Heart left ventricle (tissue), 16 donors: ENCODE measurements around the gene DHX16. TPM values are rescaled to one million over a fixed set of nuclear protein-coding genes. Genes with fewer than 3 reads are reported as not detected.
A peak's percentile ranks its signal among the peaks of the same experiment; 100 is the strongest.
"Not testable (repeated sequence)": the region's sequence is repeated elsewhere in the genome, so short reads cannot be mapped to it uniquely, and the experiment has no call there.

Experiments
- ATAC-seq, 4 donors: fragments of 200-7000 bp; cut with Tn5 transposase; one replicate each; pipeline ENCODE4 v1.9.1; 2020 to 2022; ENCODE audit warnings: moderate library complexity in 4 of 4, mild to moderate bottlenecking in 3 of 4, moderate number of reproducible peaks in 1 of 4
- DNase-seq, 5 donors: peaks; one replicate each; pipeline ENCODE4 v3.0.0-alpha.2; 2020
- H3K27ac ChIP-seq, 12 donors: fragments of 200-600 bp; sonication (generic) in 4 of 12; one replicate each; pipeline versions ENCODE4 v1.5.0 to v1.8.0; 2016 to 2022; ENCODE audit warnings: mild to moderate bottlenecking in 2 of 12
- H3K27me3 ChIP-seq, 9 donors: fragments of 200-600 bp; sonication (generic) in 2 of 9; one replicate each; pipeline versions ENCODE4 v1.5.1 to v1.8.0; 2016 to 2022; ENCODE audit warnings: mild to moderate bottlenecking in 3 of 9
- H3K36me3 ChIP-seq, 9 donors: fragments of 200-600 bp; sonication (generic) in 2 of 9; one replicate each; pipeline versions ENCODE4 v1.5.0 to v1.8.0; 2018 to 2022; ENCODE audit warnings: mild to moderate bottlenecking in 2 of 9
- H3K4me1 ChIP-seq, 12 donors: fragments of 200-600 bp; sonication (generic) in 4 of 12; one replicate each; pipeline versions ENCODE4 v1.5.0 to v1.8.0; 2016 to 2022; ENCODE audit warnings: mild to moderate bottlenecking in 3 of 12
- H3K4me3 ChIP-seq, 12 donors: fragments of 200-600 bp; sonication (generic) in 4 of 12; one replicate each; pipeline versions ENCODE4 v1.5.0 to v1.8.0; 2017 to 2022; ENCODE audit warnings: mild to moderate bottlenecking in 9 of 12, moderate library complexity in 4 of 12
- H3K9me3 ChIP-seq, 12 donors: fragments of 200-600 bp; sonication (generic) in 4 of 12; one replicate each; pipeline versions ENCODE4 v1.5.0 to v1.8.0; 2016 to 2022; ENCODE audit warnings: mild to moderate bottlenecking in 1 of 12
- CTCF ChIP-seq, 12 donors: fragments of 200-600 bp; sonication (generic) in 4 of 12; IDR thresholded peaks; one replicate each; pipeline versions ENCODE4 v1.5.0 to v1.8.0; 2018 to 2022; ENCODE audit warnings: antibody characterized with exemption in 12 of 12, mild to moderate bottlenecking in 5 of 12
- POLR2A ChIP-seq, 2 donors: fragments of 450-650 bp; IDR thresholded peaks; one replicate each; pipeline ENCODE4 v1.6.1; 2017; ENCODE audit warnings: antibody characterized with exemption in 2 of 2, mild to moderate bottlenecking in 2 of 2, moderate library complexity in 2 of 2
- WGBS, 4 donors: extraction: QIAGEN DNeasy Blood & Tissue Kit in 2 of 4; methylation state at CpG; one replicate each; pipeline versions ENCODE4 v1.1.5 to v1.1.7; 2013 to 2018; 5-methylcytosine and 5-hydroxymethylcytosine counted together
- intact Hi-C, 10 donors: fragments of 100-400 bp; cut with DNase I; formaldehyde crosslinking; loops; one replicate each; pipeline versions ENCODE4 v1.11.1 to v1.14.2; 2022
- polyA plus RNA-seq, 2 donors: library from polyadenylated mRNA; stranded (reverse); fragments of 200-250 nt; gene quantifications; one replicate each; pipeline ENCODE4 v1.2.3, GENCODE V29; 2013
- total RNA-seq, 9 donors: library from RNA; depleted of rRNA in 2 of 9; stranded (reverse); fragments of >200 nt in 2 of 9; fragmentation: NEBNext Ultra II Directional in 3 of 9; extraction: Animal tissue kit (Norgen Biotek cat#: 25700) in 3 of 9; gene quantifications; one replicate each; pipeline versions ENCODE4 v1.1.0 to v1.2.4, GENCODE V29; 2016 to 2023
- donor health status: ischemic (EF 13 %, LVEDD 7.1; RV severe dilation, severe dysfunction).
- donor health status: healthy with polysubstance abuse.
- donor health status: DM: no; HTN: yes; CAD: no.
- donor health status: DM: no; HTN: no; CAD: no.
- donor health status: ischemic (EF 25% LVEDD 6.9; RV normal size, moderate dysfunction).
- donor health status: ischemic (EF 25% LVEDD 5.7; RV mildly dilated, moderate dysfunction).
- donor health status: healthy.
- donor health status: DM: yes; HTN: yes; CAD: no.
- donor health status: ischemic (EF 35%, LVEDD 5.7; RV mildly dilated, moderate dysfunction).
- donor health status: nonischemic (EF 11% LVEDD 7.7; RV severe dilation, severe dysfunction).
- donor health status: DM: yes; HTN: yes; CAD: no.
- donor health status: PGD.
- donor health status: ischemic (EF 29% LVEDD 5.4; RV normal size, mild dysfunction).
- donor health status: nonischemic (EF 23%, LVEDD 6.1; RV moderate dilation, normal function).

Gene DHX16
- total and polyA plus RNA-seq, 11 donors, result 16.1 to 39.4 (median 21.0) TPM

DNA sequence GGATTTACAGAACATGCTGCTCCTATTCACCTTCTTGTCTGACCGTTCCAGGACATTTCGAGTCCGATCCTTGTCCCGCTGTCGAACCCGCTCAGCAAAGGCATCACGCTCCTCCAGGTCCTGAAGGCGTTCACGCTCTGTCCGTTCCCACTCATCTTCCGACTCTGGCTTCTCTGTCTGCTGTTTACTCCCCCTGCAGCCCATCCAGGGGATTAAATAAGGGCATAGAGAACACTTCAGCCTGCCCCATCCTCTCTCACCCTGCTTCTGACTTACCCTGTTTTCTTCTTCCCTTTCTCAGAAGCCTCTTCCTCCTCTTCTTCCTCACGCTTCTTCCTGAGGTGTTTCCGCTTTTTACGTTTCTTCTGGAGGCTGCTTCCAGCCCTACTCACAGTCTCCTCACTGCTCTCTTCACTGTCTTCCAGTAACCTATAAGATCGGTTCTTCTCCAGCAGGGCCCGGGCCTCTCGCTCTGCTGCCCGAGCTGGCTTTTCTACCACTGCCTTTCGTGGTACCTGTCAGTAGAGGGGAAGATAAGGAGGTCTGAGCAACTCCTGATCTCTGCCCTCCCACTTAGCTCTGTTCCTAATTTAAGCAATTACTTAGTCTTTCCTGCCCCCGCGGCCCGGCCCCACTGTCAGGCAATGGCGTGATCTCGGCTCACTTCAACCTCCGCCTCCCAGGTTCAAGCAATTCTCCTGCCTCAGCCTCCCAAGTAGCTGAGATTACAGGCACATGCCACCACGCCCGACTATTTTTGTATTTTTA is 1.9 kb downstream of the DHX16 start:
- WGBS, 4 donors, result 80 to 85% (median 84%) methylated on average over 27 of the region's 27 CpGs
- no peak for TF ChIP-seq CTCF (IDR thresholded peaks at IDR 0.05)
- peaks cover 0 to 24% (median 15%) of the 10 kb centered on the region in 12 donors for H3K4me1 ChIP-seq
- H3K36me3 ChIP-seq, result peaks cover 0 to 57% (median 53%) of the 10 kb centered on the region in 9 donors
- no peak overlapping the region for H3K27ac ChIP-seq
- intact Hi-C loops, result loop anchor here in 9 of 10 donors (5.0 to 10.0 kb wide), 6 partner anchors 54 to 204 kb away; partner anchors contain the start of genes HLA-E (in 3 of the 9), MRPS18B (in 1 of the 9) and PPP1R10 (in 1 of the 9)
- DNase-seq (no peak), ATAC-seq (no peak)
- H3K27me3 ChIP-seq, result no peaks in the 10 kb centered on the region
- H3K4me3 ChIP-seq, result peak overlapping the region in 1 of 12 donors; percentile 76
- no peaks in the 10 kb centered on the region for H3K9me3 ChIP-seq

DNA sequence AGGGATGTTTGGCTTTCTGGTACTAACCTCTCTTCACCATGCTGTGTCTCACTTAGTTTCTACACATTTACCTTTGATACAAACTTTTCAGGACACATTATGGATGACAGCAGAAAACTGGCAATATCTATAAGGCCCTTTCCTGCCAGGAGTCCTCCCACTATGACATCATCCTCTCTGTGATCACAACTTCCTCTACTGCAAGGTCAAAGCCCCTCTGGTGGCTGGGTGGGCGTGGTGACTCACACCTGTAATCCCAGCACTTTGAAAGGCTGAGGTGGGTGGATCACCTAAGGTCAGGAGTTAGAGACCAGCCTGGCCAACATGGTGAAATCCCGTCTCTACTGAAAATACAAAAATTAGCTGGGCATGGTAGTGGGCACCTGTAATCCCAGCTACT is 6.5 kb downstream of the DHX16 start:
- H3K4me1 ChIP-seq, H3K27ac ChIP-seq, H3K4me3 ChIP-seq, H3K27me3 ChIP-seq, DNase-seq, ATAC-seq, intact Hi-C loops, H3K9me3 ChIP-seq: not testable (repeated sequence)
- peaks cover 0 to 100% (median 97%) of the 10 kb centered on the region in 9 donors for H3K36me3 ChIP-seq
- 67 to 93% (median 86%) methylated on average over 2 of the region's 2 CpGs for WGBS, 4 donors

DNA sequence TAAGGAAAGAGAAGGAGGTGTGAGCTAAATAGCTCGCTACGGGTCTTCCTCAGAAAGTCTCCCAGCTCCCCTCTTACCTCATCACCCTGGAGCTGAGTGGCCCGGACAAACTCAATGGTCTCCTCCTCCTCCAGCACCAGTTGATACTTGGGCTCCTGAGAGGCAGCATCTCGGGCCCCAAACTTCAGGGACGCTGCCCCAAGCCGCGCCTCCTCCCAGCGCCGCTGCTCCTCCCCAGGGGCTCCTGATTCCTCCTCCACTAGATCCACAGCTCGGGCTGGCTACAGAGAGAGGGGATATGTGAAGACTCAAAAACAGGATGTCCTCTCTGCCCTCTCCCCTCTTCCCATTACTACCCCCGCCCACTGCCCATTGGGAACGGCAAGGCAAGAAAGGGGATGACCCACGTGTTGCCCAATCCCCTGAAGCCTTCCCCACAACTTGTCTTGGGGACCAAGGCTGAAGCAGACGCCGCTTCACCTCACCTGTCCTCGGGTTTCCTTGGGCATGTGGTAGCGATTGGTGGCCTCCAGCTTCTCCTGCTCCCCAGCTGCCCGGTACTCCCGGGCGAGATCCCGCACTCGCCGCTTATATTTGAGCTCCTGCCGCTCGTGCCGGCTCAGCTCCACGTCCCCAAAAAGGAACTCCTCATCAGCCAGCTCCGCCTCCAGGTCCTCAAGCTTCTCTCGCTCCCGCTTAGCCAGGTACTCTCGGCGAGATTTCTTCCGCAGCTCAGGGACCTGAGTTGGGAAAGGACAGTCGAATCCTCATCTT is 7.6 kb downstream of the DHX16 start:
- WGBS, 4 donors, result 85 to 91% (median 89%) methylated on average over 34 of the region's 34 CpGs
- Histone ChIP-seq H3K36me3 (peaks cover 0 to 100% (median 100%) of the 10 kb centered on the region in 9 donors), H3K27me3 (no peaks in the 10 kb centered on the region), H3K9me3 (no peaks in the 10 kb centered on the region), H3K27ac (no peak overlapping the region), H3K4me1 (no peaks in the 10 kb centered on the region), H3K4me3 (no peak overlapping the region)
- ATAC-seq (no peak), DNase-seq (no peak)
- intact Hi-C loops, result no loop called here
- TF ChIP-seq CTCF (IDR thresholded peaks at IDR 0.05) (no peak), POLR2A (IDR thresholded peaks at IDR 0.05) (no peak)

- 86 to 98% (median 94%) methylated on average over 5 of the region's 5 CpGs for WGBS, 4 donors
- DNase-seq, H3K9me3 ChIP-seq, H3K4me3 ChIP-seq, H3K4me1 ChIP-seq, H3K27ac ChIP-seq, H3K27me3 ChIP-seq, ATAC-seq, intact Hi-C loops: not testable (repeated sequence)
- H3K36me3 ChIP-seq, result peaks cover 8 to 100% (median 100%) of the 10 kb centered on the region in 9 donors
Observed at GRCh38 chr6:30657922-30658321, 14.9 kb downstream of the DHX16 start.

- ATAC-seq, result no peak
- peaks cover 0 to 6% (median 0%) of the 10 kb centered on the region in 12 donors for H3K4me1 ChIP-seq
- intact Hi-C loops, result no loop called here
- DNase-seq, result no peak
- TF ChIP-seq CTCF (IDR thresholded peaks at IDR 0.05) (no peak), POLR2A (IDR thresholded peaks at IDR 0.05) (no peak)
- H3K27ac ChIP-seq, result no peak overlapping the region
- no peak overlapping the region for H3K4me3 ChIP-seq
- H3K36me3 ChIP-seq, result peaks cover 8 to 100% (median 100%) of the 10 kb centered on the region in 9 donors
- no peaks in the 10 kb centered on the region for H3K9me3 ChIP-seq
- no peaks in the 10 kb centered on the region for H3K27me3 ChIP-seq
Observed at GRCh38 chr6:30657454-30657853, 15.4 kb downstream of the DHX16 start.
